Stimulated activated naive CD8-positive, alpha-beta T cell treated with anti-CD3 and anti-CD28 coated beads, Interleukin-15, Interleukin-2, amounts not matched to agents 100 ng/mL and 50 ng/mL, for 24 hours (primary cell): ENCODE data around the gene WDR81.

Experiments
- H3K27ac Mint-ChIP-seq: one replicate; pipeline ENCODE4 v1.8.0; 2021; ENCODE audit warnings: mild to moderate bottlenecking, mixed read lengths
- H3K27me3 Mint-ChIP-seq: one replicate; pipeline ENCODE4 v1.8.0; 2021; ENCODE audit warnings: mixed read lengths
- H3K36me3 Mint-ChIP-seq: one replicate; pipeline ENCODE4 v1.8.0; 2021; ENCODE audit warnings: low read depth, mixed read lengths
- H3K4me1 Mint-ChIP-seq: one replicate; pipeline ENCODE4 v1.8.0; 2021; ENCODE audit warnings: low read depth, mixed read lengths
- H3K4me3 Mint-ChIP-seq: one replicate; pipeline ENCODE4 v1.8.0; 2021; ENCODE audit warnings: mild to moderate bottlenecking, mixed read lengths
- H3K9me3 Mint-ChIP-seq: one replicate; pipeline ENCODE4 v1.8.0; 2021; ENCODE audit warnings: mixed read lengths

WDR81 gene

GRCh38 chr17:1709403-1709951 is 15.0 kb upstream of the WDR81 start:
- Mint-ChIP-seq H3K27me3 (peaks cover 45% of the 10 kb centered on the region), H3K9me3 (no peaks in the 10 kb centered on the region), H3K36me3 (peaks cover 8% of the 10 kb centered on the region), H3K4me1 (peaks cover 24% of the 10 kb centered on the region), H3K27ac (no peak overlapping the region), H3K4me3 (peak overlapping the region; percentile 23)

- H3K27ac Mint-ChIP-seq = no peak within 1 kb of the TSS
- H3K36me3 Mint-ChIP-seq = peaks cover 8% of the 10 kb centered on the region
- H3K9me3 Mint-ChIP-seq = no peaks in the 10 kb centered on the region
- peaks cover 27% of the 10 kb centered on the region for H3K4me1 Mint-ChIP-seq
- peaks cover 41% of the 10 kb centered on the region for H3K27me3 Mint-ChIP-seq
- H3K4me3 Mint-ChIP-seq = peak within 1 kb of the TSS; percentile 37
Measured at GRCh38 chr17:1709971-1710806, 14.3 kb upstream of the WDR81 start, which contains the start of gene TLCD2. TSS of gene TLCD2 (minus strand) at chr17:1710377. CDS start at chr17:1710242, 135 bp downstream.

- Mint-ChIP-seq H3K36me3 (peaks cover 8% of the 10 kb centered on the region), H3K4me3 (peak overlapping the region; percentile 37), H3K4me1 (peaks cover 27% of the 10 kb centered on the region), H3K9me3 (no peaks in the 10 kb centered on the region), H3K27me3 (peaks cover 36% of the 10 kb centered on the region), H3K27ac (no peak overlapping the region)
Measured at GRCh38 chr17:1710807-1711553, 13.5 kb upstream of the WDR81 start.

- H3K27ac Mint-ChIP-seq = no peak overlapping the region
- no peaks in the 10 kb centered on the region for H3K9me3 Mint-ChIP-seq
- peaks cover 8% of the 10 kb centered on the region for H3K36me3 Mint-ChIP-seq
- H3K4me3 Mint-ChIP-seq = no peak overlapping the region
- H3K4me1 Mint-ChIP-seq = peaks cover 27% of the 10 kb centered on the region
- H3K27me3 Mint-ChIP-seq = peaks cover 36% of the 10 kb centered on the region
Measured at GRCh38 chr17:1711804-1712203, 12.7 kb upstream of the WDR81 start.

GRCh38 chr17:1712271-1712670 is 12.2 kb upstream of the WDR81 start:
- H3K36me3 Mint-ChIP-seq = peaks cover 8% of the 10 kb centered on the region
- H3K4me3 Mint-ChIP-seq = no peak overlapping the region
- H3K27ac Mint-ChIP-seq = no peak overlapping the region
- H3K4me1 Mint-ChIP-seq = peaks cover 31% of the 10 kb centered on the region
- H3K27me3 Mint-ChIP-seq = peaks cover 34% of the 10 kb centered on the region
- no peaks in the 10 kb centered on the region for H3K9me3 Mint-ChIP-seq

GRCh38 chr17:1713160-1713877 is 11.2 kb upstream of the WDR81 start:
- H3K4me1 Mint-ChIP-seq = peaks cover 42% of the 10 kb centered on the region
- H3K36me3 Mint-ChIP-seq = peaks cover 8% of the 10 kb centered on the region
- no peaks in the 10 kb centered on the region for H3K9me3 Mint-ChIP-seq
- no peak overlapping the region for H3K4me3 Mint-ChIP-seq
- no peak overlapping the region for H3K27ac Mint-ChIP-seq
- H3K27me3 Mint-ChIP-seq = peaks cover 28% of the 10 kb centered on the region

GRCh38 chr17:1713878-1714426 is 10.6 kb upstream of the WDR81 start:
- Mint-ChIP-seq H3K27me3 (peaks cover 25% of the 10 kb centered on the region), H3K36me3 (peaks cover 8% of the 10 kb centered on the region), H3K4me1 (peaks cover 43% of the 10 kb centered on the region), H3K27ac (no peak overlapping the region), H3K9me3 (no peaks in the 10 kb centered on the region), H3K4me3 (peak overlapping the region; percentile 28)

GRCh38 chr17:1714427-1714979 is 10.0 kb upstream of the WDR81 start:
- peaks cover 22% of the 10 kb centered on the region for H3K27me3 Mint-ChIP-seq
- no peak overlapping the region for H3K27ac Mint-ChIP-seq
- peaks cover 43% of the 10 kb centered on the region for H3K4me1 Mint-ChIP-seq
- H3K36me3 Mint-ChIP-seq = peaks cover 8% of the 10 kb centered on the region
- H3K9me3 Mint-ChIP-seq = no peaks in the 10 kb centered on the region
- peak overlapping the region; percentile 28 for H3K4me3 Mint-ChIP-seq

GRCh38 chr17:1714980-1715802 is 9.3 kb upstream of the WDR81 start:
- peaks cover 8% of the 10 kb centered on the region for H3K36me3 Mint-ChIP-seq
- H3K27ac Mint-ChIP-seq = no peak overlapping the region

GRCh38 chr17:1715803-1716075 is 8.8 kb upstream of the WDR81 start:
- H3K36me3 Mint-ChIP-seq = peaks cover 8% of the 10 kb centered on the region
- H3K4me1 Mint-ChIP-seq = peaks cover 41% of the 10 kb centered on the region
- H3K9me3 Mint-ChIP-seq = no peaks in the 10 kb centered on the region
- H3K27me3 Mint-ChIP-seq = peaks cover 21% of the 10 kb centered on the region
- peak overlapping the region; percentile 88 for H3K4me3 Mint-ChIP-seq
- peak overlapping the region; percentile 26 for H3K27ac Mint-ChIP-seq

More at GRCh38 chr17:1714980-1715802, 9.3 kb upstream of the WDR81 start:
- H3K27me3 Mint-ChIP-seq = peaks cover 22% of the 10 kb centered on the region
- H3K4me1 Mint-ChIP-seq = peaks cover 43% of the 10 kb centered on the region
- H3K4me3 Mint-ChIP-seq = peak overlapping the region; percentile 88
- no peaks in the 10 kb centered on the region for H3K9me3 Mint-ChIP-seq

- H3K9me3 Mint-ChIP-seq = no peaks in the 10 kb centered on the region
- peak overlapping the region; percentile 88 for H3K4me3 Mint-ChIP-seq
- peak overlapping the region; percentile 97 for H3K27ac Mint-ChIP-seq
- H3K36me3 Mint-ChIP-seq = peaks cover 8% of the 10 kb centered on the region
- peaks cover 39% of the 10 kb centered on the region for H3K4me1 Mint-ChIP-seq
- H3K27me3 Mint-ChIP-seq = peaks cover 15% of the 10 kb centered on the region
Measured at GRCh38 chr17:1716076-1716911, 8.2 kb upstream of the WDR81 start.

GRCh38 chr17:1716912-1717695 is 7.4 kb upstream of the WDR81 start:
- no peaks in the 10 kb centered on the region for H3K9me3 Mint-ChIP-seq
- H3K4me1 Mint-ChIP-seq = peaks cover 35% of the 10 kb centered on the region
- peak overlapping the region; percentile 97 for H3K27ac Mint-ChIP-seq
- peak overlapping the region; percentile 88 for H3K4me3 Mint-ChIP-seq
- peaks cover 8% of the 10 kb centered on the region for H3K27me3 Mint-ChIP-seq
- H3K36me3 Mint-ChIP-seq = peaks cover 8% of the 10 kb centered on the region
